Tibial artery (tissue), 4 donors: ENCODE results near the gene AHRR.

Experiments
- DNase-seq, 2 donors: peaks; one replicate each; pipeline ENCODE4 v3.0.0-alpha.2; 2019
- H3K27ac ChIP-seq, 2 donors: fragments of 200-600 bp; sonication (generic) in 1 of 2; 1 replicate in 1 of 2; 2 replicates in 1 of 2; pipeline ENCODE4 v1.5.1; 2018 to 2019; ENCODE audit warnings: mild to moderate bottlenecking in 1 of 2
- H3K27me3 ChIP-seq, 2 donors: fragments of 200-600 bp; sonication (generic) in 1 of 2; one replicate each; pipeline versions ENCODE4 v1.5.1 to v1.6.0; 2016 to 2019
- H3K36me3 ChIP-seq, 3 donors: fragments of 200-600 bp; sonication (generic) in 2 of 3; one replicate each; pipeline ENCODE4 v1.5.1; 2016 to 2019; ENCODE audit warnings: mild to moderate bottlenecking in 2 of 3
- H3K4me1 ChIP-seq, 4 donors: fragments of 200-600 bp; sonication (generic) in 2 of 4; 1 replicate in 3 of 4; 2 replicates in 1 of 4; pipeline ENCODE4 v1.5.1; 2016 to 2019
- H3K4me3 ChIP-seq, 2 donors: fragments of 200-600 bp; sonication (generic) in 1 of 2; 1 replicate in 1 of 2; 2 replicates in 1 of 2; pipeline ENCODE4 v1.5.1; 2018 to 2019; ENCODE audit warnings: mild to moderate bottlenecking in 2 of 2
- H3K9me3 ChIP-seq, 3 donors: fragments of 200-600 bp; sonication (generic) in 1 of 3; one replicate each; pipeline ENCODE4 v1.5.1; 2016 to 2019
- intact Hi-C: fragments of 100-400 bp; cut with DNase I; formaldehyde crosslinking; loops from one replicate; pipeline ENCODE4 v1.15.0; 2023; ENCODE audit warnings: low total_unique reads
- TF ChIP-seq, protein P1 (sequence below), 2 experiments: fragments of 200-600 bp in 1 of 2; fragments of 450-650 bp in 1 of 2; IDR thresholded peaks; one replicate each; pipeline ENCODE4 v1.5.1; 2017 to 2019; ENCODE audit warnings: antibody characterized with exemption in 2 of 2, mild to moderate bottlenecking in 1 of 2, moderate library complexity in 1 of 2

AHRR gene

GRCh38 chr5:453725-454481 lies 132.4 kb downstream of the AHRR start:
- peaks cover 0 to 12% (median 7%) of the 10 kb centered on the region in 3 donors for H3K9me3 ChIP-seq
- intact Hi-C loops, result no loop called here
- H3K27ac ChIP-seq, result no peak overlapping the region
- H3K4me3 ChIP-seq, result no peak overlapping the region
- TF ChIP-seq, protein P1, sequence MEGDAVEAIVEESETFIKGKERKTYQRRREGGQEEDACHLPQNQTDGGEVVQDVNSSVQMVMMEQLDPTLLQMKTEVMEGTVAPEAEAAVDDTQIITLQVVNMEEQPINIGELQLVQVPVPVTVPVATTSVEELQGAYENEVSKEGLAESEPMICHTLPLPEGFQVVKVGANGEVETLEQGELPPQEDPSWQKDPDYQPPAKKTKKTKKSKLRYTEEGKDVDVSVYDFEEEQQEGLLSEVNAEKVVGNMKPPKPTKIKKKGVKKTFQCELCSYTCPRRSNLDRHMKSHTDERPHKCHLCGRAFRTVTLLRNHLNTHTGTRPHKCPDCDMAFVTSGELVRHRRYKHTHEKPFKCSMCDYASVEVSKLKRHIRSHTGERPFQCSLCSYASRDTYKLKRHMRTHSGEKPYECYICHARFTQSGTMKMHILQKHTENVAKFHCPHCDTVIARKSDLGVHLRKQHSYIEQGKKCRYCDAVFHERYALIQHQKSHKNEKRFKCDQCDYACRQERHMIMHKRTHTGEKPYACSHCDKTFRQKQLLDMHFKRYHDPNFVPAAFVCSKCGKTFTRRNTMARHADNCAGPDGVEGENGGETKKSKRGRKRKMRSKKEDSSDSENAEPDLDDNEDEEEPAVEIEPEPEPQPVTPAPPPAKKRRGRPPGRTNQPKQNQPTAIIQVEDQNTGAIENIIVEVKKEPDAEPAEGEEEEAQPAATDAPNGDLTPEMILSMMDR (IDR thresholded peaks at IDR 0.05), result no peak
- no peaks in the 10 kb centered on the region for H3K27me3 ChIP-seq
- H3K36me3 ChIP-seq, result peaks cover 86 to 94% (median 87%) of the 10 kb centered on the region in 3 donors
- H3K4me1 ChIP-seq, result no peaks in the 10 kb centered on the region
- DNase-seq, result peak; percentile 16 to 23

GRCh38 chr5:454936-455335 lies 133.4 kb downstream of the AHRR start:
- Histone ChIP-seq H3K27me3 (no peaks in the 10 kb centered on the region), H3K27ac (no peak overlapping the region), H3K4me1 (no peaks in the 10 kb centered on the region), H3K4me3 (no peak overlapping the region), H3K9me3 (peaks cover 0 to 12% (median 7%) of the 10 kb centered on the region in 3 donors), H3K36me3 (peaks cover 82 to 93% (median 84%) of the 10 kb centered on the region in 3 donors)
- TF ChIP-seq, protein P1 (IDR thresholded peaks at IDR 0.05), result no peak
- intact Hi-C loops, result no loop called here
- peak; percentile 7 to 59 for DNase-seq

- H3K27me3 ChIP-seq, result no peaks in the 10 kb centered on the region
- DNase-seq, result no peak
- TF ChIP-seq, protein P1 (IDR thresholded peaks at IDR 0.05), result no peak
- no peak overlapping the region for H3K27ac ChIP-seq
- no peak overlapping the region for H3K4me3 ChIP-seq
- H3K9me3 ChIP-seq, result peaks cover 0 to 12% (median 7%) of the 10 kb centered on the region in 3 donors
- H3K4me1 ChIP-seq, result no peaks in the 10 kb centered on the region
- intact Hi-C loops, result no loop called here
- H3K36me3 ChIP-seq, result peaks cover 82 to 94% (median 82%) of the 10 kb centered on the region in 3 donors
Observed at GRCh38 chr5:455806-456205, 134.3 kb downstream of the AHRR start.

DNA sequence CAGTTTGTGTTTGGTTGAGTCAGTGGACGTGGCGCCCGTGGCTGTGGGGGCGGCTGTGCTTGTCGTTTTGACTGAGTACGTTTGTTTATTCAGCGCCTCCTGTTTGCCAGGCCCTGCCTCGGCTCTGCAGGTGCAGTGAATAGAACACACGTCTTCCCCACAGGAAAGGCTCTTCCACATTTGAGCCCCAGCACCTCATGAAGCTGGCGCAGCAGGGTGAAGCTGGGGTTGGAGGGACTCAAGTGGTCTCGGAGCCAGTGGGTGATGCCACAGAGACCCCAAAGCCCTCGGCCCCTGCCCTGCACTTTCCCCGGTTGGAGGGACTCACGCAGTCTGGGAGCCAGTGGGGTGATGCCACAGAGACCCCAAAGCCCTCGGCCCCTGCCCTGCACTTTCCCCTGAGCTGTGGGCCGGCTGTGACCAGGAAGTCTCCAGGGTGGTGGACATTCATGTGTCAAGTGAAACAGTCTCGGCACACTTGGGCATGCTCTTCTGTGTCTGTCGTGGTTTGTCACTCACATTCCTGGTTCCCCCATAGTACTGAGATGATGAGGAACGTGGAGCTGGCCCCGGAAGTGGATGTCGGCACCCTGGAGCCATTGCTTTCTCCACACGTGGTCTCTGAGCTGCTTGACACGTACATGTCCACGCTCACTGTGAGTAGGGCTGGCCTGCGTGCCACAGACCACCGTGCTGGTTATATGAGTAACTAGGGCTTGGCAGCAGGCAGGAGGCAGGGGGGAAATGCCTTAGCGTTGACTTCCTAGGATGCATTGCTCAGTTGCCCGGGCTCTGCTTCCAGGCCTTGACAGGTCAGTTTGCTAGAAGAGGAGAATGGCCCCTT lies 135.1 kb downstream of the AHRR start:
- no peaks in the 10 kb centered on the region for H3K27me3 ChIP-seq
- TF ChIP-seq, protein P1 (IDR thresholded peaks at IDR 0.05), result no peak
- H3K4me3 ChIP-seq, result no peak overlapping the region
- H3K27ac ChIP-seq, result no peak overlapping the region
- peaks cover 74 to 95% (median 75%) of the 10 kb centered on the region in 3 donors for H3K36me3 ChIP-seq
- intact Hi-C loops, result no loop called here
- H3K4me1 ChIP-seq, result no peaks in the 10 kb centered on the region
- H3K9me3 ChIP-seq, result peaks cover 0 to 10% (median 5%) of the 10 kb centered on the region in 3 donors
- DNase-seq, result peak; percentile 18 to 60

DNA sequence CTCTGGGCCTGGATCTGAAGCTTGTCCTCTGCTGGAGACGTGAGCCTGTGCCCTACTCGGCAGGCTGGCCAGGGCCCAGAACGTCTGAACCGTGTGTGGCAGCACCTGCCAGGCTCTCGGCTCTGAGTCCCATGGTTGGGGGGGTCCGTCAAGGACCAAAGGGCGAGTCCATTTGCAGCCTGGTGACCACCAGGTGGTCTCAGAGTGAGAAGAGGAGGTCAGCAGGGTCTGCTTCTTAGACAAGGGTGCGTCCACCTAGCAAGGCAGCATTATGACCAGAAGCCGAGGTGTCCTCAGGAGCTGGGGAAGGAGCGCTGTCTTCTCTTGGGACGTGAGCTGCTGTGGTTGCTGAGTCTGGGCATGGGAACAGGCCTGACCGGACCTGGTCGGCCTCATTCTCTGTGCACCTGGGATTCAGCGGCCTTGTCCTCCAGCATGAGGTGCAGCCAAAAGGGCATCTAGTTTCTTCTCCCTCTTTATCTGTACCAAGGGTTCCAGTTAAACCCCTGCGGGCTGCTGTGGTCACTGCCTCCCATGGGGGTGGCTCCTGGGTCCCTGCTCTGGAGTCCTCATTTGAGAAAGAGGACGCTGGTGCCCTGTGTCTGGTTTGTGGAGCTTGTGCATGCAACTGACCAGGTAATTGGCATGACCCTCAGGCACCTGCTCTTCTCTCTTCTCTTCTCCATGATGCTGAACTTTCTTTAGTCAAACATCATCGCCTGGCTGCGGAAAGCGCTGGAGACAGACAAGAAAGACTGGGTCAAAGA lies 135.9 kb downstream of the AHRR start:
- peak; percentile 10 to 54 for DNase-seq
- H3K9me3 ChIP-seq, result peaks cover 0 to 3% (median 0%) of the 10 kb centered on the region in 3 donors
- H3K4me3 ChIP-seq, result no peak overlapping the region
- TF ChIP-seq, protein P1 (IDR thresholded peaks at IDR 0.05), result no peak
- no peaks in the 10 kb centered on the region for H3K4me1 ChIP-seq
- intact Hi-C loops, result no loop called here
- H3K27ac ChIP-seq, result no peak overlapping the region
- H3K27me3 ChIP-seq, result no peaks in the 10 kb centered on the region
- peaks cover 73 to 95% (median 75%) of the 10 kb centered on the region in 3 donors for H3K36me3 ChIP-seq
